Left lung (tissue), 10 donors: ENCODE measurements around the gene ACSS3. TPM values are rescaled to one million over a fixed set of nuclear protein-coding genes. Genes with fewer than 3 reads are reported as not detected.

Experiments used
- ATAC-seq: fragments of 200-7000 bp; cut with Tn5 transposase; one replicate; pipeline ENCODE4 v1.9.1; 2020; ENCODE audit warnings: moderate library complexity
- DNase-seq, 4 donors: peaks; one replicate each; pipeline ENCODE4 v3.0.0-alpha.2; 2013 to 2020
- H3K27ac ChIP-seq, 2 donors: fragments of 200-600 bp; sonication (generic) in 1 of 2; one replicate each; pipeline versions ENCODE4 v1.5.0 to v1.8.0; 2020 to 2021
- H3K27me3 ChIP-seq, 2 donors: fragments of 200-600 bp; sonication (generic) in 1 of 2; one replicate each; pipeline versions ENCODE4 v1.5.0 to v1.8.0; 2020 to 2021
- H3K36me3 ChIP-seq, 2 donors: fragments of 200-600 bp; sonication (generic) in 1 of 2; one replicate each; pipeline versions ENCODE4 v1.5.0 to v1.8.0; 2020 to 2021
- H3K4me1 ChIP-seq, 2 donors: fragments of 200-600 bp; one replicate each; pipeline ENCODE4 v1.8.0; 2021
- H3K4me3 ChIP-seq, 2 donors: fragments of 200-600 bp; sonication (generic) in 1 of 2; one replicate each; pipeline versions ENCODE4 v1.5.0 to v1.8.0; 2020 to 2021; ENCODE audit warnings: mild to moderate bottlenecking in 1 of 2
- H3K9me3 ChIP-seq, 2 donors: fragments of 200-600 bp; sonication (generic) in 1 of 2; one replicate each; pipeline versions ENCODE4 v1.5.0 to v1.8.0; 2020 to 2021
- CTCF ChIP-seq, 2 donors: fragments of 200-600 bp; sonication (generic) in 1 of 2; IDR thresholded peaks; one replicate each; pipeline versions ENCODE4 v1.5.0 to v1.8.0; 2021; ENCODE audit warnings: antibody characterized with exemption in 2 of 2
- intact Hi-C, 2 donors: fragments of 100-400 bp; cut with DNase I; formaldehyde crosslinking; loops; one replicate each; pipeline versions ENCODE4 v1.11.2 to v1.14.2; 2022
- polyA plus RNA-seq, 6 donors: library from polyadenylated mRNA; unstranded; fragments of 120-200 nt; gene quantifications; one replicate each; pipeline ENCODE4 v1.2.1, GENCODE V29; 2013; ENCODE audit not compliant: insufficient read length in 6 of 6
- total RNA-seq, 2 donors: library from RNA; stranded (reverse); fragmentation: NEBNext Ultra II Directional; extraction: Animal tissue kit (Norgen Biotek cat#: 25700); gene quantifications; one replicate each; pipeline ENCODE4 v1.2.1, GENCODE V29; 2021
- donor health status: DM: no; HTN: yes; CAD: no.
- donor health status: DM: no; HTN: no; CAD: no.

Gene ACSS3
- total and polyA plus RNA-seq, 8 donors, result 22.9 to 42.7 (median 30.1) TPM

GRCh38 chr12:81172851-81173250 lies 95.0 kb downstream of the ACSS3 start:
- H3K27ac ChIP-seq, result no peak overlapping the region
- H3K36me3 ChIP-seq, result peaks cover 0 to 9% of the 10 kb centered on the region in 2 donors
- ATAC-seq (no peak), DNase-seq (no peak)
- intact Hi-C loops, result no loop called here
- no peak for TF ChIP-seq CTCF (IDR thresholded peaks at IDR 0.05)
- H3K9me3 ChIP-seq, result peaks cover 0 to 15% of the 10 kb centered on the region in 2 donors
- H3K4me1 ChIP-seq, result no peaks in the 10 kb centered on the region
- no peaks in the 10 kb centered on the region for H3K27me3 ChIP-seq
- H3K4me3 ChIP-seq, result no peak overlapping the region

DNA sequence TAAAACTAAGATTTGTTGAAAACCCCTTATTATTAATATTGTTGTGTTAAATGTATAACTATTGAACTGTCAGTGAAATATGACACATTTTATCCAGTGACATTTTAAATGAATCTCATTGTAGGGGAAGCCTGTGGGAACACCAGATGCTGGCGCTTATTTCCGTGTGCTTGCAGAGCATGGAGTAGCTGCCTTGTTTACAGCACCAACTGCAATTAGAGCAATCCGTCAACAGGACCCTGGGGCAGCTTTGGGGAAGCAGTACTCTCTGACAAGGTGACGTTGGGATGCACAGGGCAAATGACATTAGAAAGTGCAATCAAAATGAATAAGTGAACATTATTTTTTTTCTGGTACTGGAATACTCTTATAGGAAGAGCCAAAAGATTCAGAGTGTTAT lies 96.8 kb downstream of the ACSS3 start:
- H3K9me3 ChIP-seq, result peaks cover 0 to 15% of the 10 kb centered on the region in 2 donors
- DNase-seq, result no peak
- no peaks in the 10 kb centered on the region for H3K27me3 ChIP-seq
- no peak overlapping the region for H3K4me3 ChIP-seq
- TF ChIP-seq CTCF (IDR thresholded peaks at IDR 0.05), result no peak
- ATAC-seq, result no peak
- peaks cover 0 to 9% of the 10 kb centered on the region in 2 donors for H3K36me3 ChIP-seq
- intact Hi-C loops, result no loop called here
- H3K27ac ChIP-seq, result no peak overlapping the region
- H3K4me1 ChIP-seq, result no peaks in the 10 kb centered on the region

DNA sequence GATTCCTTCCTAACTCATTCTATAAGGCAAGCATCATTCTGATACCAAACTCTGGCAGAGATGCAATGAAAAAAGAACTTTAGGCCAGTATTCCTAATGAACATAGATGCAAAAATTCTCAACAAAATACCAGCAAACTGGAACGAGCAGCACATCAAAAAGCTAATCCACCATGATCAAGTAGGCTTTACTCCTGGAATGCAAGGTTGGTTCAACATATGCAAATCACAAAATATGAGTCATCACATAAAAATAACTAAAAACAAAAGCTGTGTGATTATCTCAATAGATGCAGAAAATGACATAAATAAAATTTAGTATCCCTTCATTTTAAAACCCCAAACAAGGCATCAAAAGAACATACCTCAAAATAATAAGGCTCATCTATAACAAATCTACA lies 98.9 kb downstream of the ACSS3 start:
- no peak overlapping the region for H3K27ac ChIP-seq
- DNase-seq (no peak), ATAC-seq (no peak)
- H3K27me3 ChIP-seq, result no peaks in the 10 kb centered on the region
- peaks cover 0 to 9% of the 10 kb centered on the region in 2 donors for H3K36me3 ChIP-seq
- H3K4me3 ChIP-seq, result no peak overlapping the region
- no peak for TF ChIP-seq CTCF (IDR thresholded peaks at IDR 0.05)
- peaks cover 0 to 15% of the 10 kb centered on the region in 2 donors for H3K9me3 ChIP-seq
- intact Hi-C loops, result no loop called here
- H3K4me1 ChIP-seq, result no peaks in the 10 kb centered on the region

DNA sequence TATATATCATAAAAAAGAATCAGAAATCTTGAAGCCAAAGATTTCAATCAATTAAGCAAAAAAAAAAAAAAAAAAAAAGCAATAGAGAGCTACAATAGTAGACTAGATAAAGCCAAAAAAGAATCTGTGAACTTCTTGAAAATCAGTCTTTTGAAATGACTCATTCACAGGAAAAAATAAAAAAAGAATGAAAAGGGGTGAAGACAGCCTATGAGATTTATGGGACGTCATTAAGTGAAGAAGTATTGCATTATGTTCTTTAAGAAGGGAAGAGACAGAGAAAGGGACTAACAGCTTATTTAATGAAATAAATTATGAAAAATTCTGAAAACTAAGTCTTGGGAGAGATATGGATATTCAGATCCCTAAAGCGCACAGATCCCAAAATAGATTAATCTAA lies 103.8 kb downstream of the ACSS3 start:
- no peaks in the 10 kb centered on the region for H3K4me1 ChIP-seq
- DNase-seq, result no peak
- peaks cover 0 to 7% of the 10 kb centered on the region in 2 donors for H3K9me3 ChIP-seq
- no peak for ATAC-seq
- TF ChIP-seq CTCF (IDR thresholded peaks at IDR 0.05), result no peak
- no peaks in the 10 kb centered on the region for H3K27me3 ChIP-seq
- no peak overlapping the region for H3K27ac ChIP-seq
- peaks cover 0 to 3% of the 10 kb centered on the region in 2 donors for H3K36me3 ChIP-seq
- H3K4me3 ChIP-seq, result no peak overlapping the region
- intact Hi-C loops, result no loop called here

DNA sequence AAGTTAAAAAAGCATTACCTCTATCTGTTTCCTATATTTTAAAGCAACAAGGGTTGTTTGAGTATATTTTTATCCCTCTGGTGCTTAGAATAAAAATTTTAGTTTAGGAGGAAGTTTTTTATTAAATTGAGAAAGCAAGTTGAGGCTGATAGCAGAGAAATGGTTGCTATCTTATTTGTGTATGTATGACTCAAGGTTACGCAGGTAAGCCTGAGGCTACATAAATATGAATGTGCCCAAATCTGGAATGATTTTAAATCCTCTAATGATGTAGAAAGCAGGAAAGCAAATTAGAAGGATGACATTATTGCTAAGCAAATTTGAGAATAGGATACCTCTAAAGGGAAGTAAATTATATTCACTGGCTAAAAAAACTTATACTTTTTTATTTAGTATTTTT lies 109.8 kb downstream of the ACSS3 start:
- no peaks in the 10 kb centered on the region for H3K27me3 ChIP-seq
- no peak for TF ChIP-seq CTCF (IDR thresholded peaks at IDR 0.05)

More for the DNA sequence above, 109.8 kb downstream of the ACSS3 start:
- H3K36me3 ChIP-seq, result no peaks in the 10 kb centered on the region
- H3K4me1 ChIP-seq, result no peaks in the 10 kb centered on the region
- H3K4me3 ChIP-seq, result no peak overlapping the region
- H3K27ac ChIP-seq, result no peak overlapping the region
- no peaks in the 10 kb centered on the region for H3K9me3 ChIP-seq
- intact Hi-C loops, result no loop called here
- ATAC-seq, result no peak
- no peak for DNase-seq
